MCF 10A (cell line): Measurements from ENCODE around the gene CCDC28A. TPM values are rescaled to one million over a fixed set of nuclear protein-coding genes. Genes with fewer than 3 reads are reported as not detected.
"Not testable (repeated sequence)": the region's sequence is repeated elsewhere in the genome, so short reads cannot be mapped to it uniquely, and the experiment has no call there.

Source experiments
- BruUV-seq: library from RNA; stranded (reverse); fragments of 400-500 nt; replicated peaks from 2 replicates; lab custom pipeline; 2021; lab: Mats Ljungman, UMichigan
- CTCF ChIA-PET: fragments of 300-600 bp; sonication (Branson Sonifier 250); formaldehyde crosslinking; extraction: SDS; loops from one replicate; lab custom pipeline; 2021; ENCODE audit warnings: antibody characterized with exemption, inconsistent platforms; lab: Yijun Ruan, JAX
- POLR2A ChIA-PET: fragments of 300-600, 350-650 bp; sonication (Branson Sonifier 250); formaldehyde crosslinking; extraction: SDS; loops from one replicate; lab custom pipeline; 2020; ENCODE audit warnings: antibody characterized with exemption, inconsistent platforms; lab: Yijun Ruan, JAX
- DNase-seq: peaks from one replicate; pipeline ENCODE4 v3.0.0-alpha.2; 2018; ENCODE audit not compliant: unreplicated experiment
- H3K27ac Mint-ChIP-seq: one replicate; pipeline ENCODE4 v1.8.0; 2022; ENCODE audit warnings: mild to moderate bottlenecking, low read depth, mixed read lengths; ENCODE audit not compliant: unreplicated experiment
- H3K27me3 Mint-ChIP-seq: one replicate; pipeline ENCODE4 v1.8.0; 2022; ENCODE audit warnings: mixed read lengths; ENCODE audit not compliant: insufficient read depth, unreplicated experiment
- H3K36me3 Mint-ChIP-seq: one replicate; pipeline ENCODE4 v1.8.0; 2022; ENCODE audit warnings: mild to moderate bottlenecking, moderate library complexity, mixed read lengths; ENCODE audit not compliant: insufficient read depth, unreplicated experiment
- H3K4me1 Mint-ChIP-seq: one replicate; pipeline ENCODE4 v1.8.0; 2022; ENCODE audit warnings: mixed read lengths; ENCODE audit not compliant: insufficient read depth, unreplicated experiment
- H3K4me3 Mint-ChIP-seq: one replicate; pipeline ENCODE4 v1.8.0; 2022; ENCODE audit warnings: mild to moderate bottlenecking, moderate library complexity, mixed read lengths; ENCODE audit not compliant: unreplicated experiment
- H3K9me3 Mint-ChIP-seq: one replicate; pipeline ENCODE4 v1.8.0; 2022; ENCODE audit warnings: mixed read lengths; ENCODE audit not compliant: unreplicated experiment
- intact Hi-C: fragments of 100-400 bp; cut with micrococcal nuclease; formaldehyde crosslinking; loops from 2 replicates; pipeline ENCODE4 v1.14.1; 2022
- total RNA-seq: library from RNA; stranded (reverse); gene quantifications from 2 replicates; pipeline ENCODE4 v1.2.3, GENCODE V29; 2022
- TF ChIP-seq, protein P1 (sequence below): fragments of 200-600 bp; IDR thresholded peaks from one replicate; pipeline ENCODE4 v1.8.0; 2022; ENCODE audit warnings: antibody characterized with exemption, mild to moderate bottlenecking; ENCODE audit not compliant: unreplicated experiment

CCDC28A gene
- total RNA-seq, 1 experiment from 2014 or later, result 15.8 TPM

DNA sequence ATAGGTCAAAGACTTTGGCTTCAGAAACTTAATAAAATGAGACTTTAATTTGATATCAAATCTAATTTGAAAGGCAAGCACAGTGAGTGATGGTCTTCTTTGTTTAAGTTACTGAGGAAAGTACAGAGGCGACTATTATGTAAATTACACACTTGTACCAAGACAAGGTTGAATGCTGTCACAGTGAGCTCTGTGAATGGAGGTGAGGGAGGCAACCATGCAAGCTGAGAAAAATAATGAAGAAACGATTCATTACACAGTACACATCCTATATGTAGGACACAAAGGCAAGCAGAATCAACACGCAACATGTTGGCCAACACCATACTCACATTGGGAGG lies 46.8 kb upstream of the CCDC28A start:
- H3K27me3 Mint-ChIP-seq, result no peaks in the 10 kb centered on the region
- DNase-seq, result no peak
- no TSS peak for BruUV-seq
- ChIA-PET POLR2A (interaction anchor here (0.7 to 0.9 kb wide), 2 partner anchors 21 to 271 kb away, joined by 3 read pairs; no protein-coding TSS in a partner anchor), CTCF (interaction anchor here (0.6 to 2.0 kb wide), 4 partner anchors 9 to 1993 kb away, joined by 3 to 6 read pairs (median 4); no protein-coding TSS in a partner anchor)
- H3K36me3 Mint-ChIP-seq, result no peaks in the 10 kb centered on the region
- H3K27ac Mint-ChIP-seq, result no peak overlapping the region
- TF ChIP-seq, protein P1, sequence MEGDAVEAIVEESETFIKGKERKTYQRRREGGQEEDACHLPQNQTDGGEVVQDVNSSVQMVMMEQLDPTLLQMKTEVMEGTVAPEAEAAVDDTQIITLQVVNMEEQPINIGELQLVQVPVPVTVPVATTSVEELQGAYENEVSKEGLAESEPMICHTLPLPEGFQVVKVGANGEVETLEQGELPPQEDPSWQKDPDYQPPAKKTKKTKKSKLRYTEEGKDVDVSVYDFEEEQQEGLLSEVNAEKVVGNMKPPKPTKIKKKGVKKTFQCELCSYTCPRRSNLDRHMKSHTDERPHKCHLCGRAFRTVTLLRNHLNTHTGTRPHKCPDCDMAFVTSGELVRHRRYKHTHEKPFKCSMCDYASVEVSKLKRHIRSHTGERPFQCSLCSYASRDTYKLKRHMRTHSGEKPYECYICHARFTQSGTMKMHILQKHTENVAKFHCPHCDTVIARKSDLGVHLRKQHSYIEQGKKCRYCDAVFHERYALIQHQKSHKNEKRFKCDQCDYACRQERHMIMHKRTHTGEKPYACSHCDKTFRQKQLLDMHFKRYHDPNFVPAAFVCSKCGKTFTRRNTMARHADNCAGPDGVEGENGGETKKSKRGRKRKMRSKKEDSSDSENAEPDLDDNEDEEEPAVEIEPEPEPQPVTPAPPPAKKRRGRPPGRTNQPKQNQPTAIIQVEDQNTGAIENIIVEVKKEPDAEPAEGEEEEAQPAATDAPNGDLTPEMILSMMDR, result no peak
- no peaks in the 10 kb centered on the region for H3K9me3 Mint-ChIP-seq
- no peaks in the 10 kb centered on the region for H3K4me1 Mint-ChIP-seq
- intact Hi-C loops, result no loop called here
- no peak overlapping the region for H3K4me3 Mint-ChIP-seq

DNA sequence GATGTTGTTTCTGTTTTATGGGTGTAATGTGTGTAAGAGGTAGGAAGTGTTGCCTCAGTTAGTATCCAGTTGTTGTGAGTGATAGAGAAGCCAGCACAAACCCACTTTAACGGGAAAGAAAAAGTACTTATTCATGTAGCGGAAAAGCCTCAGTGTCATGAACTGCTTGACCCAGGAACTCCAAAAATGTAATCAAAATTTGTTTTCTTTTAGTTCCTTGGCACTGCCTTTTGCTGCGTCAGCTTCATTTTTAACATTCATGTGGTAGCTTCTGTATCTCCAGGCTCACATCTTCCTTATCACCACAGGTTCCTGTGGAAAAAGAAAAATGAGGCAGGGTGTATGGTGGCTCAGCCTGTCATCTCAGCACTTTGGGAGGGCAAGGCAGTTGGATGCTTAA lies 46.4 kb upstream of the CCDC28A start:
- Mint-ChIP-seq H3K4me1 (no peaks in the 10 kb centered on the region), H3K4me3 (no peak overlapping the region), H3K36me3 (no peaks in the 10 kb centered on the region), H3K9me3 (no peaks in the 10 kb centered on the region), H3K27ac (no peak overlapping the region), H3K27me3 (no peaks in the 10 kb centered on the region)
- POLR2A ChIA-PET, result interaction anchor here (0.9 kb wide), 1 partner anchor 21 kb away, joined by 3 read pairs; no protein-coding TSS in a partner anchor
- intact Hi-C loops, result no loop called here
- TF ChIP-seq, protein P1, result no peak
- CTCF ChIA-PET, result interaction anchor here (0.6 to 2.0 kb wide), 2 partner anchors 136 to 1994 kb away, joined by 4 to 6 read pairs; no protein-coding TSS in a partner anchor
- DNase-seq, result no peak
- no TSS peak for BruUV-seq

DNA sequence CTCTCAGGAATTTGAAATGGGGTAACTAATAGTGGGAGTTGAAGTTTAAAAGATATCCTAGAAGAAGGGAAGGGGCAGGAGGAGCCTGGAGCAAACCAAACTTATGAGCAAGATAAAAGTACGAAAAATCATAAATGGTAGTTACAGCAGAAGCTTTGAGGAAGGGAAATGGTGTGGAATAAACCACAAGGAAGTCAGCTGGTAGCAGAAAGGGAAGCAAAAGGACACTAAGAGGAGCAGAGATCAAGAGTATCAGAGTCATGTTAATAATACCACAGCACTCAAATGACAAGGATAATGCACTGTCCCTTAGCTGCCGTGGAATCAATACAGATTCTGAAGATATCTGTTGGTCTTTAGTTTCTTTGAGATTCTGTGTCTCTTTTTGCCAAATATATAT lies 44.9 kb upstream of the CCDC28A start:
- Mint-ChIP-seq H3K27me3 (no peaks in the 10 kb centered on the region), H3K27ac (no peak overlapping the region), H3K4me3 (no peak overlapping the region), H3K36me3 (no peaks in the 10 kb centered on the region), H3K4me1 (no peaks in the 10 kb centered on the region), H3K9me3 (no peaks in the 10 kb centered on the region)
- no peak for DNase-seq
- POLR2A ChIA-PET, result no interaction called here
- intact Hi-C loops, result no loop called here
- TF ChIP-seq, protein P1, result no peak
- BruUV-seq, result no TSS peak
- CTCF ChIA-PET, result interaction anchor here (0.6 to 1.0 kb wide), 2 partner anchors 613 to 727 kb away, joined by 3 to 6 read pairs; no protein-coding TSS in a partner anchor

DNA sequence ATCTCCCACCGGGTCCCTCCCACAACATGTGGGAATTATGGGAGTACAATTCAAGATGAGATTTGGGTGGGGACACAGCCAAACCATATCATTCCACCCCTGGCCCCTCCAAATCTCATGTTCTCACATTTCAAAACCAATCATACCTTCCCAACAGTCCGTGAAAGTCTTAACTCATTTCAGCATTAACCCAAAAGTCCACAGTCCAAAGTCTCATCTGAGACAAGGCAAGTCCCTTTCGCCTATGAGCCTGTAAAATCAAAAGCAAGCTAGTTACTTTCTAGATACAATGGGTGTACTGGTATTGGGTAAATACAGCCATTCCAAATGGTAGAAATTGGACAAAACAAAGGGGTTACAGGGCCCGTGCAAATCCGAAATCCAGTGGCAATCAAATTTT lies 43.5 kb upstream of the CCDC28A start:
- H3K27ac Mint-ChIP-seq, CTCF ChIA-PET, H3K27me3 Mint-ChIP-seq, H3K9me3 Mint-ChIP-seq, H3K4me3 Mint-ChIP-seq, POLR2A ChIA-PET, BruUV-seq, H3K36me3 Mint-ChIP-seq, H3K4me1 Mint-ChIP-seq, intact Hi-C loops, DNase-seq: not testable (repeated sequence)
